ENCODE results near the gene CLMP.
"Not testable (repeated sequence)": the region's sequence is repeated elsewhere in the genome, so short reads cannot be mapped to it uniquely, and the experiment has no call there.

The CLMP gene

GRCh38 chr11:123219066-123219690, 24.1 kb upstream of the CLMP start:
- DNase-seq (ENCODE audit: low read depth, low spot score) = no peak
- H3K4me3 ChIP-seq (ENCODE audit: low read length) = no peak overlapping the region

GRCh38 chr11:123218451-123218850, 23.4 kb upstream of the CLMP start:
- H3K4me3 ChIP-seq (ENCODE audit: low read length) = no peak overlapping the region
- no peak for DNase-seq (ENCODE audit: low read depth, low spot score)

GRCh38 chr11:123217897-123218296, 22.8 kb upstream of the CLMP start:
- no peak overlapping the region for H3K4me3 ChIP-seq (ENCODE audit: low read length)
- DNase-seq (ENCODE audit: low read depth, low spot score) = no peak

- DNase-seq (ENCODE audit: low read depth, low spot score) = no peak
These were observed 21.2 kb upstream of the CLMP start for GRCh38 chr11:123216249-123216648.

GRCh38 chr11:123214940-123215339, 19.9 kb upstream of the CLMP start:
- no peak for DNase-seq (ENCODE audit: low read depth, low spot score)
- H3K4me3 ChIP-seq (ENCODE audit: low read length) = no peak overlapping the region

More at GRCh38 chr11:123216249-123216648, 21.2 kb upstream of the CLMP start:
- no peak overlapping the region for H3K4me3 ChIP-seq (ENCODE audit: low read length)

- no peak for DNase-seq (ENCODE audit: low read depth, low spot score)
- no peak overlapping the region for H3K4me3 ChIP-seq (ENCODE audit: low read length)
These were observed 19.3 kb upstream of the CLMP start for GRCh38 chr11:123214396-123214795.

GRCh38 chr11:123213307-123213771, 18.3 kb upstream of the CLMP start:
- DNase-seq (ENCODE audit: low read depth, low spot score) = no peak
- H3K4me3 ChIP-seq (ENCODE audit: low read length) = no peak overlapping the region

GRCh38 chr11:123212406-123212805, 17.4 kb upstream of the CLMP start:
- no peak overlapping the region for H3K4me3 ChIP-seq (ENCODE audit: low read length)
- no peak for DNase-seq (ENCODE audit: low read depth, low spot score)

- H3K4me3 ChIP-seq (ENCODE audit: low read length) = no peak overlapping the region
- DNase-seq (ENCODE audit: low read depth, low spot score) = no peak
These were observed 16.9 kb upstream of the CLMP start for GRCh38 chr11:123211981-123212380.

- no peak overlapping the region for H3K4me3 ChIP-seq (ENCODE audit: low read length)
- no peak for DNase-seq (ENCODE audit: low read depth, low spot score)
These were observed 16.3 kb upstream of the CLMP start for GRCh38 chr11:123211149-123211852.

GRCh38 chr11:123209591-123209990, 14.5 kb upstream of the CLMP start:
- no peak for DNase-seq (ENCODE audit: low read depth, low spot score)
- no peak overlapping the region for H3K4me3 ChIP-seq (ENCODE audit: low read length)

- H3K4me3 ChIP-seq (ENCODE audit: low read length) = no peak overlapping the region
- DNase-seq (ENCODE audit: low read depth, low spot score) = no peak
These were observed 11.9 kb upstream of the CLMP start for GRCh38 chr11:123206791-123207434.

- not testable (repeated sequence) for DNase-seq (ENCODE audit: low read depth, low spot score); H3K4me3 ChIP-seq (ENCODE audit: low read length)
These were observed 11.0 kb upstream of the CLMP start for GRCh38 chr11:123206055-123206454.

- no peak overlapping the region for H3K4me3 ChIP-seq (ENCODE audit: low read length)
- no peak for DNase-seq (ENCODE audit: low read depth, low spot score)
These were observed 8.9 kb upstream of the CLMP start for GRCh38 chr11:123203934-123204333.

GRCh38 chr11:123203471-123203870, 8.4 kb upstream of the CLMP start:
- DNase-seq (ENCODE audit: low read depth, low spot score) = no peak
- no peak overlapping the region for H3K4me3 ChIP-seq (ENCODE audit: low read length)

GRCh38 chr11:123202155-123203151, 7.4 kb upstream of the CLMP start:
- H3K4me3 ChIP-seq (ENCODE audit: low read length) = no peak overlapping the region
- DNase-seq (ENCODE audit: low read depth, low spot score) = no peak

- DNase-seq (ENCODE audit: low read depth, low spot score) = no peak
- H3K4me3 ChIP-seq (ENCODE audit: low read length) = no peak overlapping the region
These were observed 5.2 kb upstream of the CLMP start for GRCh38 chr11:123200264-123200663.

GRCh38 chr11:123197711-123198110, 2.7 kb upstream of the CLMP start:
- H3K4me3 ChIP-seq (ENCODE audit: low read length) = no peak overlapping the region
- DNase-seq (ENCODE audit: low read depth, low spot score) = no peak

GRCh38 chr11:123196060-123196714, 1.1 kb upstream of the CLMP start:
- H3K4me3 ChIP-seq (ENCODE audit: low read length) = no peak overlapping the region

More at GRCh38 chr11:123196060-123196714, 1.1 kb upstream of the CLMP start:
- DNase-seq (ENCODE audit: low read depth, low spot score) = no peak
